Adrenal gland (tissue), 5 donors: ENCODE measurements around the gene TTC34.

Experiments
- POLR2A ChIP-seq, 2 donors: fragments of 450-650 bp; IDR thresholded peaks; one replicate each; pipeline ENCODE4 v1.6.1; 2017; ENCODE audit warnings: antibody characterized with exemption in 2 of 2, mild to moderate bottlenecking in 2 of 2, moderate library complexity in 1 of 2
- TF ChIP-seq, protein P1 (sequence below), 6 experiments: fragments of 450-650 bp in 4 of 6; fragments of 200-600 bp in 2 of 6; sonication (generic) in 1 of 6; IDR thresholded peaks; 1 replicate in 5 of 6; 2 replicates in 1 of 6; pipeline versions ENCODE4 v1.5.1 to v1.8.0; 2016 to 2021; ENCODE audit warnings: antibody characterized with exemption in 6 of 6, mild to moderate bottlenecking in 2 of 6, moderate library complexity in 1 of 6
- donor health status: DM: no; HTN: no; CAD: no.

DNA sequence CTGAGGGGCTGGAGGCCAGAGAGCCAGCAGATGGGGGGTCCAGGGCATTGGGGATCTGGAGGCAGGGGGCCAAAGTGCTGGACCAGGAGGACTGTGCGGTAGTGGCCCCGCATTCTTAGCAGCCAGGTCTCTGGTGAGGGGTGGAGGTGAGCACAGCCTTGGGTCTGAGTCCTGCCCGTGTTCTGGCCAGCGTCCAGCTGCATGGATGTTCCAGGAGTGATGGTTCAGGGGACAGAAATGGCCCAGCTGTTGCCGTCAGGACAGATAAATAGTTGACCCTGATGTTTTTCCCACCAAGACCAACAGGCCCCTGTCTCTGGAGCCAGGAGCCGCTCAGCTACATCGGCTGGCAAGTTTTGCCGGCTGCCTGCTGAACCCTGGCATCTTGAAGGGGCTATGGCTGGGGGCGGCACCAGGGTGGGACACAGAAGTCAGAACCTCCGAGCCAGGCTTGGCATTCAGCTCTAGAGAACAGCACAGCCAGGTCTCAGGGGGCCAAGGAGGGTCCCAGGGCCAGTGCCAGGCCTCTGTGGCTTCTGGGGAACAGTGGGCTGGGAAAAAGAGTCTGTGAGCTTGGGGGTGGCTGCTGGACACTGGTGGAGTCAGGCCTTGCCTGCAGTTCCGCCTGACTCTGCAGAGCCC, 19.4 kb upstream of the TTC34 start:
- TF ChIP-seq, protein P1, sequence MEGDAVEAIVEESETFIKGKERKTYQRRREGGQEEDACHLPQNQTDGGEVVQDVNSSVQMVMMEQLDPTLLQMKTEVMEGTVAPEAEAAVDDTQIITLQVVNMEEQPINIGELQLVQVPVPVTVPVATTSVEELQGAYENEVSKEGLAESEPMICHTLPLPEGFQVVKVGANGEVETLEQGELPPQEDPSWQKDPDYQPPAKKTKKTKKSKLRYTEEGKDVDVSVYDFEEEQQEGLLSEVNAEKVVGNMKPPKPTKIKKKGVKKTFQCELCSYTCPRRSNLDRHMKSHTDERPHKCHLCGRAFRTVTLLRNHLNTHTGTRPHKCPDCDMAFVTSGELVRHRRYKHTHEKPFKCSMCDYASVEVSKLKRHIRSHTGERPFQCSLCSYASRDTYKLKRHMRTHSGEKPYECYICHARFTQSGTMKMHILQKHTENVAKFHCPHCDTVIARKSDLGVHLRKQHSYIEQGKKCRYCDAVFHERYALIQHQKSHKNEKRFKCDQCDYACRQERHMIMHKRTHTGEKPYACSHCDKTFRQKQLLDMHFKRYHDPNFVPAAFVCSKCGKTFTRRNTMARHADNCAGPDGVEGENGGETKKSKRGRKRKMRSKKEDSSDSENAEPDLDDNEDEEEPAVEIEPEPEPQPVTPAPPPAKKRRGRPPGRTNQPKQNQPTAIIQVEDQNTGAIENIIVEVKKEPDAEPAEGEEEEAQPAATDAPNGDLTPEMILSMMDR (IDR thresholded peaks at IDR 0.05) = no peak
- TF ChIP-seq POLR2A (IDR thresholded peaks at IDR 0.05) = no peak
